HepG2 (cell line): ENCODE results near the gene ZNF207. TPM values are rescaled to one million over a fixed set of nuclear protein-coding genes. Genes with fewer than 3 reads are reported as not detected.

ENCODE experiments used
- CBFB ChIP-seq: sonication (generic); formaldehyde crosslinking; IDR thresholded peaks from 2 replicates; pipeline ENCODE4 v1.4.0; 2020; ENCODE audit warnings: missing genetic modification reagents
- CBX5 ChIP-seq: sonication (generic); formaldehyde crosslinking; IDR thresholded peaks from 2 replicates; pipeline ENCODE4 v1.4.0; 2020; ENCODE audit warnings: missing genetic modification reagents, borderline replicate concordance
- ELF1 ChIP-seq: sonication (generic); formaldehyde crosslinking; IDR thresholded peaks from 2 replicates; pipeline ENCODE4 v1.4.0; 2020; ENCODE audit warnings: missing genetic modification reagents
- GABPB1 ChIP-seq: IDR thresholded peaks from 2 replicates; pipeline ENCODE4 v1.6.1; 2016; ENCODE audit warnings: mild to moderate bottlenecking, missing genetic modification reagents, moderate library complexity, missing compliant biosample characterization
- GTF2F1 ChIP-seq: fragments of 150-350 bp; IDR thresholded peaks from 2 replicates; pipeline ENCODE4 v1.6.1; 2014; ENCODE audit warnings: low read length
- ISL2 ChIP-seq: sonication (generic); formaldehyde crosslinking; IDR thresholded peaks from 2 replicates; pipeline ENCODE4 v1.5.0; 2020; ENCODE audit warnings: missing genetic modification reagents
- NFKB2 ChIP-seq: sonication (generic); formaldehyde crosslinking; IDR thresholded peaks from 2 replicates; pipeline ENCODE4 v1.4.0; 2020; ENCODE audit warnings: missing genetic modification reagents, borderline replicate concordance
- PRDM15 ChIP-seq: sonication (generic); formaldehyde crosslinking; IDR thresholded peaks from 2 replicates; pipeline ENCODE4 v1.4.0; 2020; ENCODE audit warnings: missing genetic modification reagents
- RBM39 ChIP-seq: fragments of 200-400 bp; formaldehyde crosslinking; IDR thresholded peaks from one replicate; pipeline ENCODE4 v1.6.1; 2018; ENCODE audit warnings: antibody characterized with exemption, mild to moderate bottlenecking, low read depth, low read length; ENCODE audit not compliant: poor library complexity, severe bottlenecking
- SALL1 ChIP-seq: sonication (generic); formaldehyde crosslinking; IDR thresholded peaks from 2 replicates; pipeline ENCODE4 v1.8.0; 2022; ENCODE audit warnings: mild to moderate bottlenecking, missing genetic modification reagents
- SP4 ChIP-seq: sonication (generic); formaldehyde crosslinking; IDR thresholded peaks from 2 replicates; pipeline ENCODE4 v1.8.1; 2023; ENCODE audit warnings: mild to moderate bottlenecking, missing genetic modification reagents
- TAF1 ChIP-seq: sonication (generic); formaldehyde crosslinking; IDR thresholded peaks from 2 replicates; pipeline ENCODE4 v1.4.0; 2020; ENCODE audit warnings: missing genetic modification reagents
- TFDP1 ChIP-seq: IDR thresholded peaks from 2 replicates; pipeline ENCODE4 v1.6.1; 2016; ENCODE audit warnings: missing compliant biosample characterization, missing genetic modification reagents, borderline replicate concordance
- ZBTB7A ChIP-seq: sonication (generic); formaldehyde crosslinking; IDR thresholded peaks from 2 replicates; pipeline ENCODE4 v1.8.0; 2022; ENCODE audit warnings: mild to moderate bottlenecking, missing genetic modification reagents
- ZFAT ChIP-seq: sonication (generic); formaldehyde crosslinking; conservative IDR thresholded peaks from 2 replicates; pipeline ENCODE4 v1.8.1; 2023; ENCODE audit warnings: missing genetic modification reagents, inconsistent platforms
- ZNF510 ChIP-seq: sonication (generic); formaldehyde crosslinking; IDR thresholded peaks from 2 replicates; pipeline ENCODE4 v1.4.0; 2020; ENCODE audit warnings: low read depth, mild to moderate bottlenecking, missing genetic modification reagents
- ZNF567 ChIP-seq: sonication (generic); formaldehyde crosslinking; IDR thresholded peaks from 2 replicates; pipeline ENCODE4 v1.8.1; 2023; ENCODE audit warnings: mild to moderate bottlenecking, missing genetic modification reagents, borderline replicate concordance
- ZNF713 ChIP-seq: sonication (generic); formaldehyde crosslinking; IDR thresholded peaks from 2 replicates; pipeline ENCODE4 v1.4.0; 2020; ENCODE audit warnings: mild to moderate bottlenecking, missing genetic modification reagents
- ZNF747 ChIP-seq: sonication (generic); formaldehyde crosslinking; IDR thresholded peaks from 2 replicates; pipeline ENCODE4 v1.8.1; 2023; ENCODE audit warnings: missing genetic modification reagents, mild to moderate bottlenecking, borderline replicate concordance
- ZNF776 ChIP-seq: sonication (generic); formaldehyde crosslinking; IDR thresholded peaks from 2 replicates; pipeline ENCODE4 v1.4.0; 2020; ENCODE audit warnings: mild to moderate bottlenecking, missing genetic modification reagents
- polyA plus RNA-seq, 8 experiments: library from polyadenylated mRNA; depleted of rRNA in 3 of 8; stranded (reverse) in 7 of 8; unstranded in 1 of 8; fragments of >200 nt; fragmentation: Illumina TruSeq in 4 of 8; extraction: Trizol in 4 of 8; gene quantifications; 2 replicates each; pipeline versions ENCODE4 v1.2.1 to v1.2.3, GENCODE V29; 2011 to 2016; ENCODE audit warnings: low read depth in 4 of 8, missing spikeins in 1 of 8, mixed read lengths in 1 of 8; ENCODE audit not compliant: insufficient read depth in 1 of 8
- total RNA-seq, 5 experiments: library from RNA; depleted of rRNA; stranded (reverse); fragments of >200 nt; fragmentation: Illumina TruSeq; extraction: Trizol; gene quantifications; 2 replicates each; pipeline ENCODE4 v1.2.3, GENCODE V29; 2016; ENCODE audit warnings: low read depth in 1 of 5
- TF ChIP-seq, protein P1 (sequence below): sonication (generic); formaldehyde crosslinking; IDR thresholded peaks from 2 replicates; pipeline ENCODE4 v1.8.1; 2023; ENCODE audit warnings: mild to moderate bottlenecking, inconsistent platforms, moderate library complexity, missing genetic modification reagents, borderline replicate concordance

The ZNF207 gene
- total and polyA plus RNA-seq, 2 of the 13 experiments (the other 11 are each of a cell fraction or from before 2014, with no cell fraction given), result 150 to 164 TPM

- TF ChIP-seq, protein P1, sequence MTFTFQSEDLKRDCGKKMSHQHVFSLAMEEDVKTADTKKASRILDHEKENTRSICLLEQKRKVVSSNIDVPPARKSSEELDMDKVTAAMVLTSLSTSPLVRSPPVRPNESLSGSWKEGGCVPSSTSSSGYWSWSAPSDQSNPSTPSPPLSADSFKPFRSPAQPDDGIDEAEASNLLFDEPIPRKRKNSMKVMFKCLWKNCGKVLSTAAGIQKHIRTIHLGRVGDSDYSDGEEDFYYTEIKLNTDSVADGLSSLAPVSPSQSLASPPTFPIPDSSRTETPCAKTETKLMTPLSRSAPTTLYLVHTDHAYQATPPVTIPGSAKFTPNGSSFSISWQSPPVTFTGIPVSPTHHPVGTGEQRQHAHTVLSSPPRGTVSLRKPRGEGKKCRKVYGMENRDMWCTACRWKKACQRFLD (CRISPR knock-in tag), result no peak
- TF ChIP-seq PRDM15 (CRISPR knock-in tag) (0 out of 2 replicates have a peak, but pooled peaks have one; percentile 18), NFKB2 (CRISPR knock-in tag) (peak; percentile 86; the same call in 1 of the 2 replicates), TAF1 (CRISPR knock-in tag) (peak; percentile 90), ZNF747 (CRISPR knock-in tag) (peak; percentile 93), RBM39 (peak; percentile 87), SALL1 (CRISPR knock-in tag) (peak; percentile 92), CBFB (CRISPR knock-in tag) (peak; percentile 94), ZNF567 (CRISPR knock-in tag) (no peak), ZNF776 (CRISPR knock-in tag) (peak; percentile 63; the same call in 1 of the 2 replicates), GABPB1 (peak; percentile 97), ZNF510 (CRISPR knock-in tag) (no peak), ELF1 (CRISPR knock-in tag) (peak; percentile 82), ZNF713 (CRISPR knock-in tag) (0 out of 2 replicates have a peak, but pooled peaks have one; percentile 29), GTF2F1 (0 out of 2 replicates have a peak, but pooled peaks have one; percentile 72), SP4 (CRISPR knock-in tag) (peak; percentile 68; the same call in 1 of the 2 replicates), TFDP1 (CRISPR knock-in tag) (peak; percentile 70; the same call in 1 of the 2 replicates), CBX5 (CRISPR knock-in tag) (peak; percentile 98), ZBTB7A (CRISPR knock-in tag) (peak; percentile 80; the same call in 1 of the 2 replicates), ZFAT (CRISPR knock-in tag) (no peak), ISL2 (CRISPR knock-in tag) (peak; percentile 40; the same call in 1 of the 2 replicates)
Measured at GRCh38 chr17:32341857-32342602, 7.9 kb upstream of the ZNF207 start, which contains the start of gene C17orf75 (continued).
